Middle frontal gyrus (tissue), 1 donor: ENCODE results near the gene AP4S1.
"Not testable (repeated sequence)": the region's sequence is repeated elsewhere in the genome, so short reads cannot be mapped to it uniquely, and the experiment has no call there.

ENCODE experiments used
- DNase-seq: peaks from one replicate; pipeline ENCODE4 v3.0.0-alpha.2; 2015; ENCODE audit warnings: low spot score; ENCODE audit errors: extremely low spot score

The AP4S1 gene

GRCh38 chr14:31085027-31085426 is 59.6 kb downstream of the AP4S1 start:
- no peak for DNase-seq

- not testable (repeated sequence) for DNase-seq
Measured at GRCh38 chr14:31086466-31086865, 61.0 kb downstream of the AP4S1 start.

- DNase-seq: no peak
Measured at GRCh38 chr14:31090883-31091764, 65.7 kb downstream of the AP4S1 start.

- DNase-seq: no peak
Measured at GRCh38 chr14:31092160-31092708, 66.8 kb downstream of the AP4S1 start.

DNA sequence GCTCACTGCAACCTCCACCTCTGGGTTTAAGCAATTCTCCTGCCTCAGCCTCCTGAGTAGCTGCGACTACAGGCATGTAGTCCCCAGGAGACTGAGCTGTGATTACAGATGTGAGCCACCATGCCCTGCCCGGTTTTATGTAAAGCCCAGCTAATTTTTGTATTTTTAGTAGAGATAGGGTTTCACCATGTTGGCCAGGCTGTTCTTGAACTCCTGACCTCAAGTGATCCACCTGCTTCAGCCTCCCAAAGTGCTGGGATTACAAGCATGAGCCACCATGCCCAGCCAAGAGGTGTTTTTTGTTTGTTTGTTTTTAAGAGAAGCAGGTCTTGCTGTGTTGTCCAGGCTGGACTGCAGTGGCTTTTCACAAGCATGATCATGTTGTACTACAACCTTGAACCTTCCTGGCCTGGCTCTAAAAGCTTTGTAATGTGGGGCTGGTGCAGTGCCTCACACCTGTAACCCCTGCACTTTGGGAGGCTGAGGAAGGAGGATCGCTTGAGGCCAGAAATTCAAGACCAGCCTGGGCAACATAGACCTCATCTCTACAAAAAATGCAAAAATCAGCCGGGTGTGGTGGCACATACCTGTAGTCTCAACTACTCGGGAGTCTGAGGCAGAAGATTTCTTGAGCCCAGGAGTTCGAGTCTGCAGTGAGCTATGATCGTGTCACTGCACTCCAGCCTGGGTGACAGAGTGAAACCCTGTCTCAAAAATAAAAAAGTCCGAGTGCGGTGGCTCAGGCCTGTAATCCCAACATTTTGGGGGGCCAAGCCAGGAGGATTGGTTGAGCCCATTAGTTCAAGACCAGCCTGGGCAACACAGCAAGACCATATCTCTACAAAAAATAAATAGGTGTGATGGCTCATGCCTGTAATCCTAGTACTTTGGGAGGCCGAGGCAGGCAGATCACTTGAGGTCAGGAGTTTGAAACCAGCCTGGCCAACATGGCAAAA is 68.7 kb downstream of the AP4S1 start:
- not testable (repeated sequence) for DNase-seq

DNA sequence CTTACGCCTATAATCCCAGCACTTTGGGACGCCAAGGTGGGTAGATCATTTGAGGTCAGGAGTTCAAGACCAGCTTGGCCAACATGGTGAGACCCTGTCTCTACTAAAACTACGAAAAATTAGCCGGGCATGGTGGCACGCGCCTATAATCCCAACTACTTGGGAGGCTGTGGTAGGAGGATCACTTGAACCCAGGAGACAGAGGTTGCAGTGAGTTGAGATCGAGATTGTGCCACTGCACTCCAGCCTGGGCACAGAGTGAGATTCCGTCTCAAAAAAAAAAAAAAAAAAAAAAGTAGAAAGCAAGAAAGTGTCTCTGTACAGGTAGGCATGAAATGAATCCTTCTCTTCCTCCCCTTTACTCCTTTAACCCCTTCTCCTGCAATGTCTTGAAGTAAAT is 70.4 kb downstream of the AP4S1 start:
- DNase-seq: not testable (repeated sequence)

- no peak for DNase-seq
Measured at GRCh38 chr14:31096255-31096654, 70.8 kb downstream of the AP4S1 start.

DNA sequence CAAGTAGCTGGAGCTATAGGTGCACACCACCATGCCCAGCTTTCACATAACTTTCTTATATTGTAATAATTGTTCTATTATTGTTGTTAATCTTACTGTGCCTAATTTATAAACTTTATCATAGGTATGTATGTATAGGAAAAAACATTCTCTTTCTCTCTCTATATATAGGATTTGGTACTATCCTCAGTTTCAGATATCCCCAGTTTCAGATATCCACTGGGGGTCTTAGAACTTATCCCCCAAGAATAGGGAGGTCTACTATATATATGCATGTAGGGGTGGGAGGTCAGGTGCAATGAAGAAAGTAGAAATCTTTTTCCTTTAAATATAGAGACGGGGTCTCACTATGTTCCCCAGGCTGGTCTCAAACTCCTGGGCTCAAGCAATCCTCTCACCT is 71.6 kb downstream of the AP4S1 start:
- DNase-seq: no peak

GRCh38 chr14:31106768-31107167 is 81.3 kb downstream of the AP4S1 start:
- no peak for DNase-seq

DNA sequence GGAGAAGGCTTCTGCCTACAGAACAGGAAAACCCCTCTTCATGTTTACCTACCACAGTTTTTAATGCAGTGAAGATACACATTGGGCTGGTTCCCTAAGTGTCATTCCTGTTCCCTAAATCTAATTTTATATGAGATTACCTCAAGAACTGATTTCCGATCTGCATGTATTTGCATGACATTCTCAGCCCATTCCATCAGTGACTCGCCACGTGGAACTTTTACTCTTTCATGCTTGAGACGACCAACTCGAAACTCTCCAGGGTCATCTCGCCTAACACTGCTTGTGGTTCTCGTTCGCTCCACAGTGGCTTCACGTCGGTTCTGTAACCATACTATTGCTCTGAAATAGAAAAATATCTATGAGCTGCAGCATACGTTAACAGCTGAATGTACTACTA is 83.8 kb downstream of the AP4S1 start:
- no peak for DNase-seq

DNA sequence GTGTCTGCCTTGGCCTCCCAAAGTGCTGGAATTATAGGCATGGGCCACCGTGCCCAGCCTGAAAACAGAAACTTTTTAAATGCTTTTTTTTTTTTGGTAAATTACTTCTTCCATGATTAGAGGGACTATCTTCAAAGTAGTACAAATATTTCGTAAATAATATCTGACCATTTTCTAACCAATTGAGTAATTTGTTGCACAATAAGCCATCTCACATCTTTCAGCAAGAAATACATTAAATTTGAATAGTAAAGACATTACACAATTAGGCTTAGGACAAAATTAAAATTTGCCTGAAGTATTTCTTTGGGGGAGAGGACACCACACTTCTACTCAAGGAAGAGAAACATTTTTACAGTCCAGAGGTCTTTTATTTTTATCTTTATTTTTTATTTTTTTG is 85.4 kb downstream of the AP4S1 start:
- no peak for DNase-seq

DNA sequence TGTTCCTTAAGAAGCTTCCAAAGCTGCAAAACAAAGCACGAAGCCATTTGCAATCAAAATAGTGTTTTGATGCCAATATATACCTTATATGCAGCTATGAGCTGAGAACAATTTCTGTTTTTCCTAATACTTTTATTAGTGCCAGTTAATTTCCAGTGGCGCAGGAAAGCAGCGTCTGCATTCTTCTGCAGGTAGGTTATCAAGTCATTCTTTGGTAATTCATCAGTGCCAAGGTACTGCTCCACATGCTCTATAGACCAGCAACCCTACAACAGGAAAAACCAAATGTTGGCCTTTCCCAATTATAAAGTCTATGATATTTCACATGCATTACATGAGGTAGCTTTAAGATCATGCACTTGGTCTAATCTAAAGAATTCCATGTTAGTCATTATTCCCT is 88.3 kb downstream of the AP4S1 start:
- no peak for DNase-seq

GRCh38 chr14:31118892-31119291 is 93.4 kb downstream of the AP4S1 start:
- no peak for DNase-seq

- DNase-seq: no peak
Measured at GRCh38 chr14:31122098-31122611, 96.7 kb downstream of the AP4S1 start.

- no peak for DNase-seq
Measured at GRCh38 chr14:31122921-31123320, 97.5 kb downstream of the AP4S1 start.

- DNase-seq: no peak
Measured at GRCh38 chr14:31124197-31124596, 98.7 kb downstream of the AP4S1 start.

DNA sequence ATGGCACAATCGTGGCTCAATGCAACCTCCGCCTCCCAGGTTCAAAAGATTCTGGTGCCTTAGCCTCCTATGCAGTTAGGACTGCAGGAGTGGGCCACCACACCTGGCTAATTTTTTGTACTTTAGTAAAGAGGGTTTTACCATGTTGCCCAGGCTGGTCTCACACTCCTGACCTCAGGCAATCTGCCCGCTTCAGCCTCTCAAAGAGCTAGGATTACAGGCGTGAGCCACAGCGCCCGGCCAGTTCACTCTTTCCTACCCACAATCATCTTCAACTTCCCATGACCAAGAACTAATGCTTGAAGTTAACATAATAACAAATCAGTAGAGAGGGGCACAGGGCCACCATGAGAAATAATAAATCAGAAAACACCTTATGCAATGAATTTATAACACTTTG is 99.8 kb downstream of the AP4S1 start:
- no peak for DNase-seq

DNA sequence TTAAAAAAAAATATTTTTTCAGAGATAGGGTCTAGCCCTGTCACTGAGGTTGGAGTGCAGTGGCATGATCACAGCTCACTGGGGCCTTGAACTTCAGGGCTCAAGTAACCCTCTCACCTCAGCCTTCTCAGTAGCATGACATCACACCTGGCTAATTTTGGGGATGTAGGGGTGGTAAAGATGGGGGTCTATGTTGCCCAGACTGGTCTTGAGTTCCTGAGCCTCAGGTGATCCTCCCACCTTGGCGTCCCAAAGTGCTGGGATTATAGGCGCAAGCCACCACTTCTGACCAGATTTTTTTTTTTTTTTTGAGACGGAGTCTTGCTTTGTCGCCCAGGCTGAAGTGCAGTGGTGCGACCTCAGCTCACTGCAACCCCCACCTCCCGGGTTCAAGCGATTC is 101.2 kb downstream of the AP4S1 start:
- DNase-seq: no peak

GRCh38 chr14:31127690-31128089 is 102.2 kb downstream of the AP4S1 start:
- no peak for DNase-seq

- no peak for DNase-seq
Measured at GRCh38 chr14:31128601-31129526, 103.4 kb downstream of the AP4S1 start.

DNA sequence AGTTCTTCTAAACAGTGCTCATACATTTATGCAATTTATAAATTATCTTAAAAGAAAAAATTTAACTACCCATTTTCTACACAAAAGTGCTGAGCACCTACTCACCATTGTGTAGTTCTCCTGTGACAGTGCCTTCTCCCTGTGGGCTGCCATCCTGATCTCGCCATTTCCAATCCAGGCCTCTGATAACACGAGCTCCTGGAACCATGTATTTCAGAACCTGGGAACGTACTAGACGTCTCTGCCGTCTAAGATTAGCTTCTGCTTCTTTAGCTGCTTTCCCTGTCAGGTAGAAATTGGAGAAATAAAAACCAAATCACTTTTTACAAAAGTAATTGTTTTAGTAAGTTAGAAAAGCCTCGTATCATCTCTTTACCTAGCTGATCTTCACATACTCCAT is 107.7 kb downstream of the AP4S1 start:
- no peak for DNase-seq
